ENCODE measurements around the gene DTYMK. TPM values are rescaled to one million over a fixed set of nuclear protein-coding genes. Genes with fewer than 3 reads are reported as not detected.

DTYMK gene
- total and polyA plus RNA-seq, 10 donors, result 14.0 to 38.9 (median 19.4) TPM

DNA sequence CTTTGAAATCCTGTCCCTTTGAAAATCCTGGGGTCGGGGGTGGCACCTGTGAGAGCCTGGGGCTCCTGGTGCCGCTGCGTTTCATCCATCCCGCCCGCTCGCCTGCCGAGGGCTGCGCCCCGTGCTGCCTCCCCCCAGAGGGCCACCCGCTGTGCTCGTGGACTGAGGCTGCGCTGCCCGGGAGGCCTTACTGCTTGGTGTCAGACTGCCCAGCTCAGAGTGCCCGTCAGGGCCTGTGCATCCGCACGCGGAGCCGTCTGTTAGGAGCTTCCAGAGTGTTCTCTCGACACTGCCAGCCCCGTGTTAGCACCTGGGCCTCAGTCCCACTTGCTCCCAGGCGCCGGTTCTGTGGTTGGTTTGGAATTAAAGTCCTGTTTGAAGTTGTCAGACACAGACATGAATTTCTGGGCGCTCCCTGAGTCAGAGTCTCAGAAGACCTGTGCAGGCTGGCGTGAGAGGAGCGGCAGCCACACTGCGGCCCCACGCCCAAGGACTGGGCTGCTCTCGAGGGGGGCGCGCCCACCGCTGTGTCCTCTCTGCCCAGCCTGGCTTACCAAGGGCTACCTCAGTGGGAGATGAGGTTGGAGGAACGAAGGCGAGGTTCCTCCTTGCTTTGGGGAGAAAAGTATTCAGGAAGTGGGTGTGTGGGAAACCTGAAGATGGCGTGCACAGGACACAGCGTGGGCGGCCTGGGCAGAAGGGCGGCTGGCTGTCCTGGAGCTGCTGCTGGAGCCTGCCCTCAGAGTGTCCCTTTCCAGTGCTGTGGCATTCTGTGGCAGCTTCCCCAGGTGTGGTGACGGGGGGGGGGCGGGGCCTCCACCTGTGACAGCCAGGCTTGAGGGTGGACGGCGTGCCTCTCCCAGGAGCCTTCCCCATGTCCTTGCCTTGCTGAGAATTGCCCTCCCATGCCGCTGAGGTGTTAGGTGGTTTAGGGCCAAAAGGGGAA, 14.1 kb downstream of the DTYMK start:
- TF ChIP-seq POLR2AphosphoS5 (IDR thresholded peaks at IDR 0.05) (no peak), POLR2A (IDR thresholded peaks at IDR 0.05) (no peak)
- TF ChIP-seq, protein P1, sequence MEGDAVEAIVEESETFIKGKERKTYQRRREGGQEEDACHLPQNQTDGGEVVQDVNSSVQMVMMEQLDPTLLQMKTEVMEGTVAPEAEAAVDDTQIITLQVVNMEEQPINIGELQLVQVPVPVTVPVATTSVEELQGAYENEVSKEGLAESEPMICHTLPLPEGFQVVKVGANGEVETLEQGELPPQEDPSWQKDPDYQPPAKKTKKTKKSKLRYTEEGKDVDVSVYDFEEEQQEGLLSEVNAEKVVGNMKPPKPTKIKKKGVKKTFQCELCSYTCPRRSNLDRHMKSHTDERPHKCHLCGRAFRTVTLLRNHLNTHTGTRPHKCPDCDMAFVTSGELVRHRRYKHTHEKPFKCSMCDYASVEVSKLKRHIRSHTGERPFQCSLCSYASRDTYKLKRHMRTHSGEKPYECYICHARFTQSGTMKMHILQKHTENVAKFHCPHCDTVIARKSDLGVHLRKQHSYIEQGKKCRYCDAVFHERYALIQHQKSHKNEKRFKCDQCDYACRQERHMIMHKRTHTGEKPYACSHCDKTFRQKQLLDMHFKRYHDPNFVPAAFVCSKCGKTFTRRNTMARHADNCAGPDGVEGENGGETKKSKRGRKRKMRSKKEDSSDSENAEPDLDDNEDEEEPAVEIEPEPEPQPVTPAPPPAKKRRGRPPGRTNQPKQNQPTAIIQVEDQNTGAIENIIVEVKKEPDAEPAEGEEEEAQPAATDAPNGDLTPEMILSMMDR (IDR thresholded peaks at IDR 0.05 in 8 of 11, conservative IDR thresholded peaks at IDR 0.05 in 3 of 11), result no peak
- intact Hi-C loops (cut with DNase I; ENCODE audit: low total_unique reads), result no loop called here
- no peaks in the 10 kb centered on the region for H3K27me3 ChIP-seq (replicated peaks in 1 of 7)
- no peaks in the 10 kb centered on the region for H3K4me1 ChIP-seq
- H3K4me3 ChIP-seq, result no peak overlapping the region
- peaks cover 3 to 99% (median 79%) of the 10 kb centered on the region in 6 donors for H3K36me3 ChIP-seq
- no peaks in the 10 kb centered on the region for H3K9me3 ChIP-seq
- no peak for DNase-seq
- 90 to 95% (median 93%) methylated on average over 32 to 42 of the region's 42 CpGs for WGBS, 5 donors
- H3K27ac ChIP-seq, result no peak overlapping the region

DNA sequence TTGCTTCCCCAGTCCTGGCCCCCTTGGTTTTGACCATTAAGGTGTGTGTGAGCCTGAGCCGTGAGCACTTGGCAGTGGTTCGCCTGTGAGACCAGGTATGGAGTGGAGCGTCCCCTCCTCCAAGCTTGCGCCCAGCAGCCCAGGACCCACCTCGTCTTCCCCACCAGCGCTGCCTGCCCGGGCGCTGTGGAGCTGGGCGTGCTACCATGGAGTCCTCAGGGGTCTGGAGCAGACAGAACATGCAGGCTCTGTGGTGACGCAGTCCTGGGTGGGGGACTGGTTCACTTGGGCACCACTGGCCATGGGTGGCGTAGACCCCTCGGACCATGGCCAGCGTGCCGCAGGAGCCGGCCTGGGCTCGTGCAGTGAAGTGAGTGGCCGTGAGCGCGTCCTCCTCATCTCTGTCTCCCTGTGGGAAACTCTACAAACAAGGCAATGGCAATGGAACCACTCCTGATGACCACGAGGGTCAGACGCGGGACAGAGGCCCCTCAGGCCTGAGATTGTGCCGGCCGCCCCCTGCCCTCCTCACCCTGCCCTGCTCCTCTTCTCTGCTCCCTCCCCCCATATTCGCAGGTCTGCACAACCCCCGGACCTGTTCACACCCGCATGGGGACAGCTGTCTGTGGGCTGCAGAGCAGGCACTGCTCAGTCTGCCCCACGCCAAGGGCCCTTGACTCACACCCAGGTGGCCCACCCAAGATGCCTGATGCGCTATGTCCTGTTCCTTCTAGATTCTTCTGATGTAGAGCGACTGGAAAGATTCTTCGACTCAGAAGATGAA, 15.0 kb downstream of the DTYMK start:
- Histone ChIP-seq H3K9me3 (no peaks in the 10 kb centered on the region), H3K36me3 (peaks cover 3 to 99% (median 79%) of the 10 kb centered on the region in 6 donors), H3K27ac (no peak overlapping the region), H3K4me3 (no peak overlapping the region), H3K4me1 (no peaks in the 10 kb centered on the region), H3K27me3 (replicated peaks in 1 of 7) (no peaks in the 10 kb centered on the region)
- no peak for DNase-seq
- TF ChIP-seq, protein P1 (IDR thresholded peaks at IDR 0.05 in 8 of 11, conservative IDR thresholded peaks at IDR 0.05 in 3 of 11), result no peak
- TF ChIP-seq POLR2A (IDR thresholded peaks at IDR 0.05) (no peak), POLR2AphosphoS5 (IDR thresholded peaks at IDR 0.05) (no peak)
- WGBS, 5 donors, result 93 to 97% (median 95%) methylated on average over 12 to 31 of the region's 31 CpGs
- intact Hi-C loops (cut with DNase I; ENCODE audit: low total_unique reads), result no loop called here

DNA sequence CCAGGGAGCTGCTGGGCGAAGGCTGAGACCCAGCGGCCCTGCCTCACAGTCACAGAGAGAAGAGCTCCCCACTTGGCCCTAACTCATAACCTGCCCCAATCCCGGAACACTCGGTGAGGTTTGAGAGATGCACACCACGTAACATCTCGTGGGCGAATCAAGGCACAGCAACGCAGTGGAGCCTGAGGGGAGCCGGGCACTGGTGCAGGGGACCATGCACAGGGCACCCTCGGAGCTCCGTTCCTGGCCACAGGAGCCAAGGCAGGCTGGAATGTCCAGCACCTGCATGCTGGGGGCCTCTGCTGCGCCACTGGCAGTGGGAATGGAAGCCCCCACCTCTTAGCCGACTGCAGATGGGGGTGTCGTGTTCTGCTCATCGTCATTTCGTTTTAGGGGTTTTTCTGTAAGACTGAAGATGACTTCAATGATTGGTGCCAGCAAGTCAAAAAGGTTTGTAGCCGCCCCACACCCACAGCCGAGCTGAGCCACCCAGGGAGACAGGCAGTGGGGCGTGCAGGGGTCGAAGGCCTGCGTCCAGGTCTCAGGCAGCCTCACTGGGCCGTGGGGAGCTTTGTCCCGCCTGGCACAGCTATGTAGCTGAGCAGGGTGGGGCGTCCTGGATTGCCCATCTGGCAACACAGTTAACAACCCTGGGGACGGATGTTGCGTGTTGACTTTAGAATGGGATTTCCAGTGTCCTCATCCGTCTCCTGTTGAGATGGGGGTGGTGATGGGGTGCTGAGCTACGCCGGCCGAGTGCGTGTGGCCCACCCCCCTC, 16.1 kb downstream of the DTYMK start:
- DNase-seq, result no peak
- Histone ChIP-seq H3K9me3 (no peaks in the 10 kb centered on the region), H3K4me3 (no peak overlapping the region), H3K27ac (no peak overlapping the region), H3K27me3 (replicated peaks in 1 of 7) (no peaks in the 10 kb centered on the region), H3K36me3 (peaks cover 3 to 97% (median 73%) of the 10 kb centered on the region in 6 donors), H3K4me1 (no peaks in the 10 kb centered on the region)
- TF ChIP-seq, protein P1 (IDR thresholded peaks at IDR 0.05 in 8 of 11, conservative IDR thresholded peaks at IDR 0.05 in 3 of 11), result no peak
- TF ChIP-seq POLR2A (IDR thresholded peaks at IDR 0.05), result no peak
- TF ChIP-seq POLR2AphosphoS5 (IDR thresholded peaks at IDR 0.05), result peak in 1 of 3 donors; percentile 10
- 92 to 94% (median 92%) methylated on average over 22 to 31 of the region's 31 CpGs for WGBS, 5 donors
- intact Hi-C loops (cut with DNase I; ENCODE audit: low total_unique reads), result no loop called here

Data from spleen (tissue), 11 donors.